Astrocyte (in vitro differentiated cells and primary cell): ENCODE data around the gene AP3B2. TPM values are rescaled to one million over a fixed set of nuclear protein-coding genes. Genes with fewer than 3 reads are reported as not detected.

Experiments used
- DNase-seq: peaks from one replicate; pipeline ENCODE4 v3.0.0-alpha.2; 2010; ENCODE audit warnings: low read depth
- FAIRE-seq: peaks from 2 replicates; lab custom pipeline; 2011; peaks lifted over from hg19 to GRCh38; lab: Jason Lieb, UNC
- H2AFZ ChIP-seq: 2 replicates; pipeline ENCODE4 v1.6.0; 2012; ENCODE audit warnings: low read depth, low read length, inconsistent platforms
- H3K27ac ChIP-seq: 2 replicates; pipeline ENCODE4 v1.5.1; 2011; ENCODE audit warnings: low read depth, low read length, inconsistent platforms
- H3K27me3 ChIP-seq: 2 replicates; pipeline ENCODE4 v1.6.0; 2011; ENCODE audit warnings: low read length, inconsistent platforms; ENCODE audit not compliant: insufficient read depth
- H3K36me3 ChIP-seq: 2 replicates; pipeline ENCODE4 v1.5.1; 2011; ENCODE audit warnings: low read length, inconsistent platforms; ENCODE audit not compliant: insufficient read depth
- H3K4me1 ChIP-seq: 2 replicates; pipeline ENCODE4 v1.5.1; 2011; ENCODE audit warnings: low read length, inconsistent platforms; ENCODE audit not compliant: insufficient read depth
- H3K4me2 ChIP-seq: 2 replicates; pipeline ENCODE4 v1.6.0; 2012; ENCODE audit warnings: low read length, inconsistent platforms
- H3K4me3 ChIP-seq: 2 replicates; pipeline ENCODE4 v1.5.1; 2011; ENCODE audit warnings: low read depth, mild to moderate bottlenecking, low read length, inconsistent platforms; ENCODE audit not compliant: insufficient read depth
- H3K79me2 ChIP-seq: 2 replicates; pipeline ENCODE4 v1.6.0; 2012; ENCODE audit warnings: mild to moderate bottlenecking, low read length, inconsistent platforms; ENCODE audit not compliant: insufficient read depth
- H3K9ac ChIP-seq: 2 replicates; pipeline ENCODE4 v1.6.0; 2012; ENCODE audit warnings: mild to moderate bottlenecking, low read length, inconsistent platforms
- H3K9me3 ChIP-seq: 2 replicates; pipeline ENCODE4 v1.5.1; 2012; ENCODE audit warnings: low read depth, mild to moderate bottlenecking, low read length, inconsistent platforms; ENCODE audit not compliant: insufficient read depth
- H4K20me1 ChIP-seq: 2 replicates; pipeline ENCODE4 v1.6.0; 2012; ENCODE audit warnings: low read length, inconsistent platforms; ENCODE audit not compliant: insufficient read depth
- H3K27ac Mint-ChIP-seq: one replicate; pipeline ENCODE4 v1.8.0; 2021; ENCODE audit warnings: mild to moderate bottlenecking, mixed read lengths; ENCODE audit not compliant: unreplicated experiment
- H3K27me3 Mint-ChIP-seq: one replicate; pipeline ENCODE4 v1.8.0; 2021; ENCODE audit warnings: low read depth, mixed read lengths; ENCODE audit not compliant: unreplicated experiment
- H3K36me3 Mint-ChIP-seq: one replicate; pipeline ENCODE4 v1.8.0; 2021; ENCODE audit warnings: low read depth, mixed read lengths; ENCODE audit not compliant: unreplicated experiment
- H3K4me1 Mint-ChIP-seq: one replicate; pipeline ENCODE4 v1.8.0; 2021; ENCODE audit warnings: low read depth, mixed read lengths; ENCODE audit not compliant: unreplicated experiment
- H3K4me3 Mint-ChIP-seq: one replicate; pipeline ENCODE4 v1.8.0; 2021; ENCODE audit warnings: mild to moderate bottlenecking, moderate library complexity, mixed read lengths; ENCODE audit not compliant: unreplicated experiment
- H3K9me3 Mint-ChIP-seq: one replicate; pipeline ENCODE4 v1.8.0; 2021; ENCODE audit warnings: mild to moderate bottlenecking, mixed read lengths; ENCODE audit not compliant: unreplicated experiment
- CTCF ChIP-seq: IDR thresholded peaks from 2 replicates; pipeline ENCODE4 v1.5.1; 2011; ENCODE audit warnings: low read depth, mild to moderate bottlenecking, inconsistent platforms, low read length, moderate library complexity; ENCODE audit not compliant: insufficient read depth
- EZH2 ChIP-seq: IDR thresholded peaks from 2 replicates; pipeline ENCODE4 v1.6.1; 2012; ENCODE audit warnings: mild to moderate bottlenecking, low read length, inconsistent platforms; ENCODE audit not compliant: insufficient read depth
- total RNA-seq: library from RNA; stranded (reverse); gene quantifications from 2 replicates; pipeline ENCODE4 v1.2.1, GENCODE V29; 2021

Gene AP3B2
- total RNA-seq, 1 donor from 2014 or later: 7.2 TPM

- H3K27me3 ChIP-seq: no peaks in the 10 kb centered on the region
- H3K4me3 ChIP-seq: peak overlapping the region; percentile 93
- H3K9me3 Mint-ChIP-seq: no peaks in the 10 kb centered on the region
- no peak for TF ChIP-seq EZH2
- TF ChIP-seq CTCF: no peak
- H3K9ac ChIP-seq: peak overlapping the region; percentile 95
- peaks cover 8% of the 10 kb centered on the region for H3K4me1 ChIP-seq
- peaks cover 14% of the 10 kb centered on the region for H3K4me1 Mint-ChIP-seq
- H3K4me3 Mint-ChIP-seq: peak overlapping the region; percentile 100
- H3K27me3 Mint-ChIP-seq: no peaks in the 10 kb centered on the region
- H3K79me2 ChIP-seq: peaks cover 54% of the 10 kb centered on the region
- DNase-seq (no peak), FAIRE-seq (no peak)
- peaks cover 3% of the 10 kb centered on the region for H3K36me3 Mint-ChIP-seq
- H3K4me2 ChIP-seq: peak overlapping the region; percentile 94
- peaks cover 13% of the 10 kb centered on the region for H3K36me3 ChIP-seq
- no peaks in the 10 kb centered on the region for H3K9me3 ChIP-seq
- H2AFZ ChIP-seq: peak overlapping the region; percentile 83
- H3K27ac ChIP-seq: peak overlapping the region; percentile 93
- peak overlapping the region; percentile 100 for H3K27ac Mint-ChIP-seq
- peaks cover 41% of the 10 kb centered on the region for H4K20me1 ChIP-seq
These were observed 41.1 kb upstream of the AP3B2 start for GRCh38 chr15:82750831-82751180.

GRCh38 chr15:82749951-82750830 lies 40.5 kb upstream of the AP3B2 start:
- H3K36me3 ChIP-seq: peaks cover 8% of the 10 kb centered on the region
- H4K20me1 ChIP-seq: peaks cover 37% of the 10 kb centered on the region
- Mint-ChIP-seq H3K4me3 (peak overlapping the region; percentile 100), H3K9me3 (no peaks in the 10 kb centered on the region), H3K27ac (peak overlapping the region; percentile 100), H3K27me3 (no peaks in the 10 kb centered on the region), H3K4me1 (peaks cover 14% of the 10 kb centered on the region), H3K36me3 (peaks cover 3% of the 10 kb centered on the region)
- FAIRE-seq (peak; percentile 9), DNase-seq (peak; percentile 95)
- H3K27ac ChIP-seq: peak overlapping the region; percentile 93
- H3K4me2 ChIP-seq: peak overlapping the region; percentile 94
- peak overlapping the region; percentile 83 for H2AFZ ChIP-seq
- no peaks in the 10 kb centered on the region for H3K9me3 ChIP-seq
- H3K27me3 ChIP-seq: no peaks in the 10 kb centered on the region
- H3K4me1 ChIP-seq: peaks cover 8% of the 10 kb centered on the region
- TF ChIP-seq CTCF (peak; percentile 3), EZH2 (no peak)
- peak overlapping the region; percentile 93 for H3K4me3 ChIP-seq
- H3K9ac ChIP-seq: peak overlapping the region; percentile 95
- H3K79me2 ChIP-seq: peaks cover 48% of the 10 kb centered on the region

GRCh38 chr15:82748315-82748714 lies 38.6 kb upstream of the AP3B2 start:
- Histone ChIP-seq H3K9ac (no peak overlapping the region), H3K9me3 (no peaks in the 10 kb centered on the region), H3K4me1 (peaks cover 8% of the 10 kb centered on the region), H3K27ac (no peak overlapping the region), H3K36me3 (no peaks in the 10 kb centered on the region), H4K20me1 (peaks cover 22% of the 10 kb centered on the region), H3K4me2 (no peak overlapping the region), H3K27me3 (no peaks in the 10 kb centered on the region), H3K4me3 (no peak overlapping the region), H2AFZ (no peak overlapping the region), H3K79me2 (peaks cover 30% of the 10 kb centered on the region)
- FAIRE-seq: no peak
- Mint-ChIP-seq H3K4me3 (peak overlapping the region; percentile 40), H3K27me3 (no peaks in the 10 kb centered on the region), H3K36me3 (peaks cover 3% of the 10 kb centered on the region), H3K9me3 (peaks cover 3% of the 10 kb centered on the region), H3K27ac (no peak overlapping the region), H3K4me1 (peaks cover 13% of the 10 kb centered on the region)
- no peak for TF ChIP-seq EZH2
- TF ChIP-seq CTCF: no peak
- no peak for DNase-seq
